ENCODE measurements around the gene ANKUB1.

The ANKUB1 gene

DNA sequence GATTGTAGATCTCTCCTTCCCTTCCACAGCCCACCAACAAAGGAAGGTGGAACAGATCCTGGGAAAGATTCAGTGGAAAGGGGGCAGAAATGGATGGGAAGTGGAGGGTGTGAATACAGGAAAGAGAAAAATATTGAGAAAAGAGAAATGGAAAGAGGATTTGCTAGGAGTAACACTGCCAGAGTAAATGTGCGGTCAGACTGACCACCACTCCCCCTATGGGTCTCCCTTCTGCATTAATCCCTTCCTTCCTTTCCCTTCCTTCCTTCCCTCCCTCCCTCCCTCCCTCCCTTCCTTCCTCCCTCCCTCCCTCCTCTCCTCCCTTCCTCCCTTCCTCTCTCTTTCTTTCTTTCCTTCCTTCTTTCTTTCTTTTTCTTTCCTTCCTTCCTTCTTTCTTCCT, 28.1 kb downstream of the ANKUB1 start:
- in situ Hi-C loops (cut with HindIII; ENCODE audit: low sequenced_read_pairs): no loop called here

DNA sequence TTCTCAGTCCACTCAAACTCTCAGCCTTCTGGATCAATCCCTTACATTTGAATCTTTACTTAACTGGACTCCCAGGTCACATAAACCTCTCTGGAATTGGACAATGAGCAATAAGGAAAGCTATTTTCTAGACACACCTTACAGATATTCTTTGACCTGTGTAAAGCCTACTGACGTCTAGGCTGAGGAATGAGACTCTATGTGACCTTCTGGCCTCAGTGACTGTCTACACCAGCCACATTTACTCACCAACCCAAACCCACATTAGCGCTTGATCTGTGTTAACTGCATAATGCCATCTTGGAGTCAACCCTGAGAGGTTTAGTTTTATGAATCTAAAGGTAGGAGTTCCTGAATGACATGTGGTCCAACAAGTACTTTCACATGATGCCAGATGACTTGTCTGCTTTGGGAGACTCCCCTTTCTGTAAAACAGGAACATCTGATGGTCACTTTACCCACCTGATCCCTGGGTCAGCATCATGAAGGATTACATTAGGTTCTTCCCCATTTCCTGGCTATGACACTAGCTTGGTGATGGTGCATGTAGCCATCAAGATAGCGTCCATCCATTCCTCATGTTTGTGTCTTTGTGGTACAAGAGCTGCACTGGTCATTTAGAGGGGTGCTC, 28.7 kb downstream of the ANKUB1 start:
- in situ Hi-C loops (cut with HindIII; ENCODE audit: low sequenced_read_pairs): no loop called here

DNA sequence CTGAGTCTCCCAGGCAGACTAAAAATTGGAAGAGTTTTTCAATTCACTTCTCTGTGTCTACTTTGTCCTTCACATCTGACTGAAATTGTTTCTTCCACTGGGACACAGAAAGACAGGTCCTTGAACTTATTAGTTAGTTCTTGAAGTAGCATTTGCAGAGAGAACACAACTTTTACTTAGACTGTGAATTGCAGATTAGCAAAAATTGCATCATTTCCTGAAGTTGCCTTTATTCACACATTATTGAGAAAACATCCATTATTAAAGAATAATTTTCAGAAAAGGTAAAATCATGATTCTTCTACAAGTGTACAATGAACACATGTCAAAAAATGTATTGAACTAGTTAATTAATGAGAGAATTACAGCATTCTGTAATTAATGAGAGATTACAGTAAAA, 38.6 kb downstream of the ANKUB1 start:
- in situ Hi-C loops (cut with HindIII; ENCODE audit: low sequenced_read_pairs): no loop called here

DNA sequence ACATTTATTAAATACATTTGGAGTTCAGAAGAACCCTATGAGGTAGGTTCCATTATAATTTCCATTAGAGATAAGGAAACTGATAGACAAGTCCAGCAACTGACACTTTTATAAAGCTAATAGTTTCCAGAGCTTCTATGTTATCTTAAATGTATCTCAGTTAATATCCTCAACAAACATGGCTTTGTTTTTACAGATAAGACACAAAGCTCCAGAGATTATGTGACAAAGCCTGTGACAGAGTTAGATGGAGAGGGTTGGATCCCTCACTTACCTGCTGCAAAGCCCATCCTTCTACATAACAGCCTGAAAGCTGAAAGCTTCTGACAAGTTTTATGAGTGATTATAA, 39.6 kb downstream of the ANKUB1 start:
- in situ Hi-C loops (cut with HindIII; ENCODE audit: low sequenced_read_pairs): no loop called here

DNA sequence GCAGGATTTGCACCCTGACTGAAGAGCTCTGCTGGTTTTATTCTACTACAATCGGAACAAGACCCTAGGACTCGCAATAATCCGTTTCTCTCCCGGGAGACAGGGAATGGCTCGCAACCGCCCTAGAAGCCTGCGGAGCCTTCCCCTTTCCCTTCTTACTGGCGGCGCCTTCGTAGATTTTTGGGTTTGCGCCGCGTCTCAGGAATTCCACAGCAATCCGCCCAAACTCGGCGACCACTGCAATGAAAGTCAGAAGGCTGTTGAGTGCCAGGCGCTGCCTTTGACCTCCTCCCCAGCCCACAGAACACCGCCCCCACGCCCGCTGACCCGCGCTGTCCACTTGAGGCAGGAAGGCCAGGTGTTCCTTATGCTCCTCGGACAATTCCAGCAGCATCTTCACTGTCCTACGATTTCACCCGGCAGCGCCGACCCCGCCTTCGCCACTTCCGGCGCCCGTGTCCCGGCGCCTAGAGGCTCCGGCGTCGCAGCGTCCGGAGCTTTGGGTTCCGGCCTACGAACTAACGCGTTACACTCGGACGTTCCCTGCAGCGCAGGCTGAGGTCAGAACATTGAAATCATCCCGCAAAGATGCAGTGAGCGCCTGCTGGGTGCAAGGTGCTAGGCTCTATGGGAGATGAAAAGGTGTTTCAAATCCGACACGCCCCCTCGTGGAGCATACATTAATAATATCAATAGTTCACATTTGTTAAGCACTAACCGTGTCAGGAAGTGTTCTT, 40.1 kb downstream of the ANKUB1 start, which contains the start of gene COMMD2:
TSS of gene COMMD2 (minus strand) at position 439 of the 737 bp plus-strand sequence. CDS start at position 394, 45 bp downstream.
- in situ Hi-C loops (cut with HindIII; ENCODE audit: low sequenced_read_pairs): no loop called here

DNA sequence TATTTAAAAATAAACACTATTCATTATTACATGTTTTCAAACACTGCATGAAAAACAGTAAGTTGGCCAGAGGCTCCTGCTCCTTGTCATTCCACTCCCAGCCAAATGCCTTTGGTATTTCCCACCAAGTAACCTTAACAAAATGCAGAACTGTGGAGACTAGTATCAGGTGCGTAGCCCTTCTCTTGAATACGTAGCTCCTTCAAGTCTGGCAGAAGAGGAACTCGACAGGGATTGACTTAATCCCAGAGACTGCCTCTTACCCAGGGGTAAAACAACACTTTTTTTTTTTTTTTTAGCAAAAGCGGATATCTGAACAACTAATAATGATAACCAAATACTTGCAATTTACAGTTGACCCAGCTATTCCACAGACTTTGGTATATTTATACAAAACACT, 40.8 kb downstream of the ANKUB1 start:
- in situ Hi-C loops (cut with HindIII; ENCODE audit: low sequenced_read_pairs): no loop called here

DNA sequence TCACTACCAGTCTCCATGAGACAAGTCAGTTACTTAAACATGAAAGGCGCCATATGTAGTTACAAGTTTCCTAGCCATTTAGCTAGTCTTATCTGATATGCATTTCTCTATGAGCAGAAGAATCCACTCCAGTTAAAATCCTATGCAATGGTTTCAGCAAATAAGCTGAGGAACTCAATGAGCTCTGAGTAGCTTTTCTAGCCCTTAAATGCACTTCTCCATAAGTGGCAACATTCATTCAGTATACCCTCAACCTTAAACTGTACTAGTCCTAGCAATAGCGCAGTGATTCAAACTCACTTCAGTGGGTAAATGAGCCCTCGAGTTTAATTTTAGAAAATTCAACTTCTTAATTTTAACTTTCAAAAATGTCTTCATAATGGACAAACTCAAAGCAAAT, 47.7 kb downstream of the ANKUB1 start:
- in situ Hi-C loops (cut with HindIII; ENCODE audit: low sequenced_read_pairs): no loop called here

DNA sequence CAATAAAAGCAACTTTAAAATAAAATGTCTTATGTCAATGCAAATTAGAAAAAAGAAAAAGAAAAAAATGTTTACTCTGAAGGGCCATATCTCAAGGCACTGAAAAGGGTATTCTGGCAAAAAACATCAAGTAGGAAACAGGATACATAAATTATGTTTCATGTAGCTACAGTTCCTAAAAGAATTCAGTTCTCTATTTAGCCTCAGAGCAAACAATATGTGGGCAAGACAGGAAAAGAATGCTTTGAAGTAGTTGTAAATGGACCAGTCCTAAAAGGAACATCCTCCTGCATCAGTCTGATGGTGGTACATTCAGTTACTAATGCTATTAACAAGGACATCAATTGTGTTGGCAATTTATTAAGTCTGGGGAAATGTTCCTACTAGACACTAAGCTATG, 48.2 kb downstream of the ANKUB1 start:
- in situ Hi-C loops (cut with HindIII; ENCODE audit: low sequenced_read_pairs): no loop called here

DNA sequence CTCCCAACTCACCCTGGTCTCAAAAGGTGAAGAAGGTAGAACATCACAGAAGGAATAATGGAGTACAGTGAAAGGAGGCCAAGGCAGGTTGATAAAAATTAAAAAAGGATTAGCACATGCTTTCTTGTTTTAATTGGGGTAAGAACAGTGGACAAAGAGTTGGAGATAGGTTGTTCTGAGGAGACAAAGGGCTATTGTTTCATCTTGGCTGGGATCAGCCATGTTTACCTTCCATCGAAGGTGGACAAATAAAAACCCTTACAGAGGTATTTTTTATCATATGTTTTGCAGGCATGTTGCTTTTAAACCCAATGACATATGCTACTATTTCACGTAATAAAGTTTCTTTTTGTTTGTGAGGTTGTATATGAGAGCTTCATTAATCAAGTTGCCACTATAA, 53.0 kb downstream of the ANKUB1 start:
- in situ Hi-C loops (cut with HindIII; ENCODE audit: low sequenced_read_pairs): no loop called here

DNA sequence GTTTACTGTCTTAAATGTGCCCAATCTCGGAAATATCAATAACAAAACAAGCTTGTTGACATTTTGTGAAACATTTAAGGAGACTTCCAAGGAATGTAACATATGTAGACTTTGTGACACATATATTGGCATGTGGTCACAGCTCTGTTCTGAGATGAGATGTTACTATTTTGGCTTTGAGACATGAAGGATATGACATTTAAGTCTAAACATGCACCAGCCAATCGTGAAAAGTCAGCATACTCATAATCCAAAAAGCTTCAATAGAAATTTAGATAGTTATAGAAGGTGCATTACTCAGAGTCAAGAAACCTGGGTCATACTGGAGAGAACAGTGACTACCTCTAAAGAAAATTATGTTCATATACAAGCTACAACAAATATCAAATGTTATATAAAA, 53.5 kb downstream of the ANKUB1 start:
- in situ Hi-C loops (cut with HindIII; ENCODE audit: low sequenced_read_pairs): no loop called here

DNA sequence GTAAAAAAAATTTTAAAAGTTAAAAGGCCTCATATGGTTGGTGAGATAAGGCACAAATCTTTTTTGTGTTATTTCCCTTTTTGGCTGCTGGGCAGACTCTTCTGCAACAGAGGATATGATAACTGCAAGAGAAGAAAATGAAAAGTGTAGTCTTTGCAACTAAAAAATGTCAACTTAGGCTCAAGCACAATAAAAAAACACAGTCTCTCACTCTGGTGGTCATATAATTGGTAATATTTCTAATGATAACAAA, 55.5 kb downstream of the ANKUB1 start:
- in situ Hi-C loops (cut with HindIII; ENCODE audit: low sequenced_read_pairs): no loop called here

DNA sequence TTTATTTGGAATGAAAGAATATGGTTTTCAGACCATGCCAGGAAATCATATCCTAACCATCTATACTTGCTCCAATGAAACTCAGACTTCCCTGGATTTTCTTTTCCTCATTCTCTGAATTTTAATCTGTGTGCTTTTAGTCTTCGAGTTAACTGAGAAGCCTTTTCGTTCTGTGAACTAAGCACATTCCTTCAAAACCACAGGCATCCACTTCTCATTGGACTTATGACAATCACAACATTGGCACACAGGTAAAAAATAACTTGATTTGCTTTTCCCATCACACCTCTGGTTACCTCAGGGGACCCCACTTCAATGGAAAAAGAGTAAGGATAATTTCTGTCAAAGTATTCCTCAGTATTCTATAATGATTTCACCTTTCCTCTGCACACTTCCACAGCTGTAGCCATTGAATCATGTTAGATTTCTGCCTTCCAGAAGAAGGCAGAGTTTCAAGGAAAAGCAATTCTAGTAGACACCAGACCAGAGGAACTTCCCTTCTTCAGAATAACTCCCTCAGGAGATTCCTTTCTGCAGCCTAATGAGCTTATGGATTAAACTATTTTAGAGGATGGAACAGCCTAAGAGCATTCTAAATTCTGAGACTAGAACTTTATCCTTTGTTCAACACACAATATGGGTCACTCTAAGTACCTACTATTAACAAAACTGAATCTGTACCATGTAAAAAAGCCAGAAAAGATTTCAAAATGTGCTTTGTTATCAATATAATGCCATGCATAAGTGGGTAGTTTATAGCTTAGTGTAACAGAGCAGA, 56.0 kb downstream of the ANKUB1 start:
- in situ Hi-C loops (cut with HindIII; ENCODE audit: low sequenced_read_pairs): no loop called here

DNA sequence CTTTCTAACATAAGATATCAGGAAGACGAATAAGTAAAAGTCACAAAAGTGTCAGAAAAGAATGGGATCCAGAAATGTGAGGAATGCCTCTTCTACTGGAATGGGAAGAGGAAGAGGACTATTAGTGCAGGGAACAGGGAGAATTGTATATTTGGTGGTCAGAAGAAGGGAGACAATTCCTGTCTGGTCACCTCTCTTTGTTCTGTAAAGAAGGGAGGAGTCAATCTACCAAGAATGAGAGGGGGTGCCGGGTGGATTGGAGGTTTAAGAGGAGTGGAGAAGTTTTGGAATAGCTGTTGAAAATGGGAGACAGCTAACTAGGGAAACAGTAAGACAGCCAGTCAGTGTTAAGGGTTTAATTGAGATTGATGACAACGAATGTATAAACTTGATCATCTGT, 60.1 kb downstream of the ANKUB1 start:
- in situ Hi-C loops (cut with HindIII; ENCODE audit: low sequenced_read_pairs): no loop called here

DNA sequence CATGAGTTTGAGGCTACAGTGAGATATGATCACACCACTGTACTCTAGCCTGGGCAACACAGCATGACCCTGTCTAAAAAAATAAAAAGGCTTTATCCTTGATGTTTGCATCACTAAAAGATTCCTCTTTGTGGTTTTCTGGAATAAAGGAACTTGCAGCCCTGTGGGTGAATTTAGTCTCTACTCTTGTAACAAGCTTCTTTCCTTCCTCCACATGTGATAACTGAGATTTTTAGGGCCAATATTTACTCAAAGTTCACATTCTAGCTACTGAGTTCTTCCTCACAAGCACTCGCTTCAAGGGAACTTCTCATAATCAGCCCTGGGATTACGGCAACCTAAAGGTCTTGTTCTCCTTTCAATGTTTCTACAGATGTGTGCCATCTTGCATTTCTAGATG, 64.7 kb downstream of the ANKUB1 start:
- in situ Hi-C loops (cut with HindIII; ENCODE audit: low sequenced_read_pairs): no loop called here

DNA sequence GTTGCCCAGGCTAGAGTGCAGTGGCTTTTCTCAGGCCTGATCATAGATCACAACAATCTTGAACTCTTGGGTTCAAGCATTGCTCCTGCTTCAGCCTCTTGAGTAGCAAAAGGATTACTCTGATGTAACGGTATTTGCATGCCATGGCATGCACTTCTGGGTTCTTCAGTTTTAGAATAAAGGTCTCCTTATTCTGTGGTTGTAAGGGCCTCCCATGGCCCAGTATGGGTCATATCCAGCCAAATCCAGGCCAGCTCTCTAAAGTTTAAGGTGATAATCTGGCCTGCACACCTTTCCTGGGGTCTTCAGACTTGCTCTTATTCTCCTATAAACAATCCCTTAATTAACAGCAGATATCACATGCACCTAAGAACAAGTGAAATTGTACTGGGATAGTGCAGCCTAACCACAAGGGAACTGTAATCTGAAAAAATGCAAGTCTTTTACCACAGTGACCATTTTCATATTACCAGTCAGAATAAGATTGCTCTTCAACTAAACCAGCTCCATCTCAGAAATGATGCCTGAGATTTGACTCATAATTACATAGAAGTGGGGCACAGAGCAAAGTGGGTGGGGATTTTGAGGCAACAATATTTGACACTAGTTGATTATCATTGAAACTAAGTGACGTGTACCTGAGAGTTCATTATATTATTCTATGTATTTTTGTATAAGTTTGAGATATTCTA, 65.5 kb downstream of the ANKUB1 start:
- in situ Hi-C loops (cut with HindIII; ENCODE audit: low sequenced_read_pairs): no loop called here

DNA sequence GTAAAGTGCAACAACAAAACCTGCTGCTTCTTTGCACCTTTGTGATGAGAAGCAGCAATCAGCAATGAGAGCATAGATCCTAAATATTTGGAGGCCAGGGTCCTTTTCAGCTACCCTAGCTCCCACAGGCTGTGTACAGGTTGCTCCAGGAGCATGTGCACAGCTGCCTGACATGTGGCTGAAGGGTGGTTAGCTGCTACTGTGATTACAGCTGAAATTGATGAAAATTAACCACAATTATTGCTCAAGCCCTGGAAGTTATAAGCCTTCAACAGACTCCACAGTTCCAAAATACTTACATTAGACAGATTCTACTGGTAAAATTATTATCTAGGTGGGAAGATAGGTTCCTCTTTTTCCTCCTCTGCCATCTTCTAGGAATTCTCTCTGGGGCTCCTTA, 68.6 kb downstream of the ANKUB1 start:
- in situ Hi-C loops (cut with HindIII; ENCODE audit: low sequenced_read_pairs): no loop called here

DNA sequence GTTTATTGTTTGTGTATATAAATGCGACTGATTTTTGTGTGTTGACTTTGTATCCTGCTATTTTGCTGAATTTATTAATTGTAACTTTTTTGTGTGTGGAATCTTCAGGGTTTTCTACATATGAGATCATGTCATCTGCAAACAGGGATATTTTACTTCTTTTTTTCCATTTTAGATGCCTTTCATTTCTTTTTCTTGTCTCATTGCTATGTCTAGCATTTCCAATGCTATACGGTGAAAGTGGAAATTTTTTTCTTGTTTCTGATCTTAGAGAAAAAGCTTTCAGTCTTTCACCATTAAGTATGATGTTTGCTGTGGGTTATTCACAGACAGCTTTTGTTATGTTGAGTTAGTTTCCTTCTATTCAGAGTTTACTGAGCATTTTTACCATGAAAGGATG, 71.4 kb downstream of the ANKUB1 start:
- in situ Hi-C loops (cut with HindIII; ENCODE audit: low sequenced_read_pairs): no loop called here

DNA sequence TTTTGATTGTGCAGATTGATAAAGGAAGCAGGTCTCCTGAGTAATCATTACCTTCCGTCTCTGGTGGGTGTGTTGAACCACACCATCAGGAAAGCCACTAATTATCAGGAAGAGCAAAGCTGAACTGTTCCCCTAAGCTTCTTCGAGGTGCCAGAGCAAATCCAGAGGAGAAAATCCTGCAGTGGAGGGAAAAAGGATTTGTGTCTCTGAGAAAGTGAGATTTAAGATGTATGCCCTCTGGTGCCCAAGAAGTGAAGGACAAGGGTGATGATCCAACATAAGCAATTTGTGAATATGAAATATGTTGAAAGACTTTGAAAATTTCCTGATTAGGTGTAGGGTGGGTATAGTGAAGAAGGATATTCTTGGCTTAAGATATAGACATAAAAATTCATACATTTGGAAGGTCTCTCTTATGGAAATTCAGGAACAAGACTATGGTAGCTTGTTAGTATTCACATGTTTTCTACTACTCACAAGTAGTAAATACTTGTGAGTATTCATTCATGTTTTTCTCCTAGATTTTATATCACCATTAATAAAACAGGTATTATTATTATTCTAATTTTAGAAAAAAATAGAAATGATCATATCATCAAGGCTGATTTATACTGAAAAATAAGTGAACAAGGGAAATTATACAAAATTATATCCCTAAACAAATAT, 74.8 kb downstream of the ANKUB1 start:
- in situ Hi-C loops (cut with HindIII; ENCODE audit: low sequenced_read_pairs): no loop called here

DNA sequence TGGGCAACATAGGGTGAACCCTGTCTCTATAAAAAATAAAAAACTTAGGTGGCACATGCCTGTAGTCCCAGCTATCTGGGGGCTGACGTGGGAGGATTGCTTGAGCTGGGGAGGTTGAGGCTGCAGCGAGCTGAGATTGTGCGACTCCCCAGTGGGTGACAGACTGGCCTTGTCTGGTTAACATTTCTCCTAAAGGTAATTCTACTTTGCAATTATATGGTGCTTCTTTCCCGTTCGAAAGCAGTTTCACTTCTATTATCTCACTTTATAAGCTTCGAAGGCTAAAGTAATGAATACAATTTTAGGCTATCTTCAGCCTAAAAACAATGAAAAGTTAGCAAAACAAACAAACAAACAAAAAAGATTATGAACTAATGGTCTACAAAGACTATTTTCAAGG, 75.4 kb downstream of the ANKUB1 start:
- in situ Hi-C loops (cut with HindIII; ENCODE audit: low sequenced_read_pairs): no loop called here

DNA sequence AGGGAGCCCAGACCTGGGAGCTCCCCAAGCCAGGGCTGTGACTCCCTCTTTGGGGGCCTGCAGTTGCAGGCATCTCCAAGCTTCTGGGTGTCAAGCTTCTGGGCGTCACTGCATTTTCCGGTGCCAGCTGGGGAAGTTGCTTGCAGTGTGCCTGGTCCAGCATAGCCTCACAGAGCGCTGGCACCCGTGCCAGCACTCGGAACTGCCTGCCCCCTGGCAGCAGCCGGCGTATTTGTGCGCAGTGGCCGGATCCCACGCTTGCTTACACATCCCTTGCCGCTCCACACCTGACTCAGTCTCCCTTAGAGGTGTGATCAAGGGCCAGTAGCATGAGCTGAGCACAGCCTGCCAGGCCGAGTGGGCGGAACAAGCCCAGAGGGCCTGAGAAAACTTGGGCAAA, 77.1 kb downstream of the ANKUB1 start:
- in situ Hi-C loops (cut with HindIII; ENCODE audit: low sequenced_read_pairs): no loop called here
